HG03520 (cell line): ENCODE data around the gene COL21A1.

ENCODE experiments used
- ATAC-seq: cut with Tn5 transposase; IDR thresholded peaks from one replicate; pipeline ENCODE4 v1.9.1; 2021; ENCODE audit warnings: mild to moderate bottlenecking, moderate library complexity; ENCODE audit not compliant: unreplicated experiment

Gene COL21A1

GRCh38 chr6:56246541-56246880, 869 bp downstream of the COL21A1 start:
- no peak for ATAC-seq

GRCh38 chr6:56245903-56246351, 1.5 kb downstream of the COL21A1 start:
- ATAC-seq, result no peak

- ATAC-seq, result no peak
Observed at GRCh38 chr6:56244528-56245253, 2.7 kb downstream of the COL21A1 start.

- no peak for ATAC-seq
Observed at GRCh38 chr6:56244089-56244488, 3.3 kb downstream of the COL21A1 start.

- peak; percentile 66 for ATAC-seq
Observed at GRCh38 chr6:56243518-56244070, 3.8 kb downstream of the COL21A1 start.

GRCh38 chr6:56242346-56242745, 5.0 kb downstream of the COL21A1 start:
- no peak for ATAC-seq

- no peak for ATAC-seq
Observed at GRCh38 chr6:56241124-56241802, 6.1 kb downstream of the COL21A1 start.

- ATAC-seq, result no peak
Observed at GRCh38 chr6:56238352-56238751, 9.0 kb downstream of the COL21A1 start.

- no peak for ATAC-seq
Observed at GRCh38 chr6:56235245-56235644, 12.1 kb downstream of the COL21A1 start.

GRCh38 chr6:56232436-56232835, 14.9 kb downstream of the COL21A1 start:
- no peak for ATAC-seq

GRCh38 chr6:56231827-56232226, 15.6 kb downstream of the COL21A1 start:
- no peak for ATAC-seq

GRCh38 chr6:56230976-56231566, 16.3 kb downstream of the COL21A1 start:
- no peak for ATAC-seq

- ATAC-seq, result no peak
Observed at GRCh38 chr6:56227071-56227879, 20.1 kb downstream of the COL21A1 start.

GRCh38 chr6:56223995-56224394, 23.4 kb downstream of the COL21A1 start:
- ATAC-seq, result no peak

- ATAC-seq, result no peak
Observed at GRCh38 chr6:56222499-56222898, 24.9 kb downstream of the COL21A1 start.

GRCh38 chr6:56220078-56220477, 27.3 kb downstream of the COL21A1 start:
- no peak for ATAC-seq

- ATAC-seq, result no peak
Observed at GRCh38 chr6:56214703-56215101, 32.7 kb downstream of the COL21A1 start.

- ATAC-seq, result no peak
Observed at GRCh38 chr6:56214041-56214702, 33.2 kb downstream of the COL21A1 start.

- no peak for ATAC-seq
Observed at GRCh38 chr6:56211724-56212123, 35.7 kb downstream of the COL21A1 start.

- ATAC-seq, result no peak
Observed at GRCh38 chr6:56204134-56204533, 43.2 kb downstream of the COL21A1 start.
